ENCODE results near the gene KCNK15.

KCNK15 gene

DNA sequence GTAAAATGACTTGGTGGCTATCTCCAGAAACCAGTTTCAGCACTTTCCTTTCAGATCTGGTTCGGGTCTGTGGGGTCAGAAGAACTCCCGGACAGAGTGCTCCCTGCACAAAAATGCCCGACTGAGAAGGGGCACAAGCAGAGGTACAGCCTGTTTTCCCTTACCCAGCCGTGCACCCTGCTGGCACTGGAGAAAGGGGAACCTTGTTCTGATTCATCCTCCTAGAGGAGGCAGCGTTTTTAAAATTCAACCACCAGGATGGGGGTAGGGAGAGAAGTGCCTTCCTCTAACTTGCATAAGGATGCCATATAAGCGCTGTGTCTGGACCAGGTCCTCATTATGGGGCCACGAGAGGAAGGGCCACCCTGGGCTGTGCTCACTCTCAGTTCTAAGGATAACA, 47.1 kb downstream of the KCNK15 start:
- DNase-seq, result no peak

DNA sequence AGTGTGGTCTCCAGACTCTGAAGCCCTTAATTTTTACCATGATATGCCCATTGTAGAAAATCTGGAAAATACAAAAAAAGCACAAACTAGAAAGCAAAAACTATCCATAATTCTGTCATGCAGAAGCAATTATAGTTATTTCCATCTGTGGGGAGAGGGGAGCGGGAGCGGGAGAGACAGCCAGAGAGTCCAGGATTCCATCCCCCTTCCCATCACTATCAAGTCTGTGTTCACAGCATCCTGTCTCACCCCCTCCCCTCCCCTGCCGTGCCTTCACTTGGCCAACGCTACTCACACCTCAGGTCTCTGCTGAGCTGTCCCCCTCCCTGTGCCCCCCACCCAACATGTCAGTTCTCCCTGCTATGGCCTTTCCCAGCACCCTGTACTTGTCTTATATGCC, 50.2 kb downstream of the KCNK15 start:
- no peak for DNase-seq

DNA sequence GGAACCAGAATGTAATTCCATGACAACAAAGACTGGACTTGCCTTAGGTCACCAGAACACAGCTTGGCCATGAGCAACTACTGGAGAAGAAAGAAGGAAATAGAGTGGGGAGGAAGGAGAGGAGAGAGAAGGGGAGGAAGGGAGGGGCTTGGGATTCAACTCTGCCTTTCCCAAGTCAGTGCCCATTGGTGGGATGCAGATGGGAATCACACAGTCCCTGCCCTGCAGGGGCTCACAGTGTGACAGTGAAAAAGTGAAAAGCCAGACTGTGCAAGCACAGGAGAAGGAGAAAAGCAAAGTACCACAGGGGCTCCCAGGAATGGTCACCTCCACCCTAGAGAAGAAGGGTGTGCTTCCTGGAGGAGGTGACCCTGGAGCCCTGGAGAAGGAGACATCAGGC, 50.6 kb downstream of the KCNK15 start:
- DNase-seq, result no peak

DNA sequence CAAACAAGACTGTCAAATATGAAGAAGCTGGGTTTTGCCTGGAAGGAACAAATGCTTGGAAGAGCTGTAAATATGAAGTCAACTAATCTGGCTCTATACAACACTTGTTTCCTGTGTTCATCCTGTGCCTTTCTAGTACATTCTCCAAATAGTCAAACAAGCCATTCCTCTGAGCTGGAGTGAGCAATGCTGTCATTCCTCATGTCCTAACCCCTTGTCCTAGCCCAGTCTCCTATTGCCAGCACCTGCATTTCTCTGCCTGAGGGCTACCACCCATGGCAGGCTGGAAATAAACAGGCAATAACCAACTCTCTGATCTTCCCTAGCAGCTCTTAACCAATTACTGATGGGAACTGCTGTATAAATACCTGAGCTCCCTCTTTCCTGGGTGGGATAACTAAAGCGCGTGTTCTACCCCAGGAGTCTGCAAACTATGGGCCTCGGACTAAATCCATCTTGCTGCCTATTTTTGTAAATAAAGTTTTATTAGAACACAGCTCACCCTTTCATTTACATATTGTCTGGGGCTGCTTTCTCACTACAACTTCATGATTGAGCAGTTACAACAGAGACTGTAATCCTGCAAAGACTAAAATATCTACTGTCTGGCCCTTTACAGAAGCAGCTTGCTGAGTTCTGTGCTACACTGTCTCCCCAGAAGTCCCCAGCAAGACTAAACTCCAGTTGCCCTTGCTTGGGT, 51.2 kb downstream of the KCNK15 start:
- DNase-seq, result no peak

DNA sequence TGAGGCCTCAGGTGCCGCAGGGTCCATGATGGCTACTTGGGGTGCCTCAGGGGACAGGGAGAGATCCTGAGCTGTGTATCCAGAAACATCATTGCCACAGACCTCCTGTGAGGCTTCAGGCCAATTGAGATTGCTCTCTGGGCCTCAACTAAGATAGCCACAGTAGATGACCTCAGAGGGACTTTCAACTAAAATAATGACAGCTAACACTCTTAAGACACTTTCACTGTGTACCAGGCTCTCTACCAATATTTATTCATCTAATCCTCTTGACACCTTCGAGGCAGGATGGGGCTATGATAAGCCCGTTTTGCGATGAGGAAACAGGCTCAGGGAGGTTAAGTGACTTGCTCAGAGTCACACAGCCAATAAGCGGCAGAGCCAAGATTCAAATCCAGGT, 54.0 kb downstream of the KCNK15 start:
- DNase-seq, result no peak

DNA sequence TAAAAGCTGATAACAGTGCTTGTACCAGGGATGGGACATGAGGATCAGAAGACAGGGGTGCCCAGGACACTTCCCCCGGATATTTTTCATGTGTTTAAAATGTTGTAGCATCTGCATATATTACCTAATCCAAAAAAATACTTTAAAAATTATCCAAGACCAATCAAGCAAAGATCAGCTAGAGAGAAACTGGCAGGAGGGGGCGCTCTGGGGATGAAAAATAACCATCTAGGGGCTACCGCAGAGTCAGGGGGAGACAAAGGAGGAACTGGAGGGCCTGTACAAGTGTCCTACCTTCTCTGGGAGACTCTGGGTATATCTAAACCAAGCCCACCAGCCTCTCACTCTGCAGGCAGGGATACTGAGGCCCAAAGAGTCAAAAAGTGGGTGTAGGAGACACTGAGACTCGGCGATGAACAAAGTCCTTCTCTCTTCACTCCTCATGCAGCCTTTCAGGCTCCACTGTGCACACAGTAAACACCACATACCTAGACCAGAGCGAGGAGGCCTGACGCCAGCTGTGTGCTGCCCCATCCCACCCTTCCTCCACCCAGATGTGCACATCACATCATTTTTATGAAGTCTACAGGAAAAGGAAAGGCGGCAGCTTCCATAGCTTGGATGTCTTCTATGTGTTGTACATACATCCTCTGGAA, 54.9 kb downstream of the KCNK15 start:
- DNase-seq, result no peak
